CD4-positive, alpha-beta T cell (primary cell): ENCODE measurements around the gene SRSF7. TPM values are rescaled to one million over a fixed set of nuclear protein-coding genes. Genes with fewer than 3 reads are reported as not detected.

Source experiments
- ATAC-seq: fragments of 200-7000 bp; cut with Tn5 transposase; one replicate; pipeline ENCODE4 v1.10.0; 2022; ENCODE audit warnings: mild to moderate bottlenecking; ENCODE audit not compliant: poor library complexity
- CTCF ChIA-PET: fragments of 350-600 bp; sonication (Branson Sonifier 250); formaldehyde crosslinking; loops from one replicate; lab custom pipeline; 2021; ENCODE audit warnings: antibody characterized with exemption, inconsistent platforms; lab: Charles Lee
- POLR2A ChIA-PET: fragments of 350-600 bp; sonication (Branson Sonifier 250); formaldehyde crosslinking; loops from one replicate; lab custom pipeline; 2021; ENCODE audit warnings: antibody characterized with exemption, inconsistent platforms; lab: Charles Lee
- DNase-seq, 14 experiments: peaks; one replicate each; pipeline ENCODE4 v3.0.0-alpha.2; 2013 to 2020; ENCODE audit warnings: mixed read lengths in 2 of 14
- H3K27ac ChIP-seq, 2 donors: one replicate each; pipeline versions ENCODE4 v1.5.1 to v1.7.0; 2013; ENCODE audit warnings: low read length in 2 of 2, low read depth in 1 of 2, mild to moderate bottlenecking in 1 of 2
- H3K27me3 ChIP-seq, 2 experiments: 1 replicate in 1 of 2; 2 replicates in 1 of 2; pipeline versions ENCODE4 v1.6.1 to v1.7.0; 2013; ENCODE audit warnings: low read length in 2 of 2, control low read depth in 1 of 2, mild to moderate bottlenecking in 1 of 2, moderate library complexity in 1 of 2; ENCODE audit not compliant: insufficient read depth in 2 of 2, control insufficient read depth in 1 of 2
- H3K36me3 ChIP-seq: one replicate; pipeline ENCODE4 v1.6.1; 2013; ENCODE audit warnings: low read length, control low read depth; ENCODE audit not compliant: insufficient read depth
- H3K4me1 ChIP-seq: one replicate; pipeline ENCODE4 v1.6.1; 2013; ENCODE audit warnings: low read length, control low read depth; ENCODE audit not compliant: insufficient read depth
- H3K4me3 ChIP-seq: one replicate; pipeline ENCODE4 v1.5.1; 2013; ENCODE audit warnings: mild to moderate bottlenecking, low read length, moderate library complexity
- H3K9me3 ChIP-seq, 2 experiments: 1 replicate in 1 of 2; 2 replicates in 1 of 2; pipeline versions ENCODE4 v1.6.1 to v1.7.0; 2013; ENCODE audit warnings: low read length in 2 of 2, mild to moderate bottlenecking in 2 of 2, control low read depth in 1 of 2, moderate library complexity in 1 of 2; ENCODE audit not compliant: control insufficient read depth in 1 of 2, insufficient read depth in 1 of 2
- H3K27ac Mint-ChIP-seq: one replicate; pipeline ENCODE4 v1.8.0; 2020; ENCODE audit warnings: mixed read lengths
- H3K27me3 Mint-ChIP-seq: one replicate; pipeline ENCODE4 v1.8.0; 2021; ENCODE audit warnings: mixed read lengths
- H3K36me3 Mint-ChIP-seq: one replicate; pipeline ENCODE4 v1.8.0; 2021; ENCODE audit warnings: low read depth, mixed read lengths
- H3K4me1 Mint-ChIP-seq: one replicate; pipeline ENCODE4 v1.8.0; 2021; ENCODE audit warnings: low read depth, mixed read lengths
- H3K4me3 Mint-ChIP-seq: one replicate; pipeline ENCODE4 v1.8.0; 2020; ENCODE audit warnings: mild to moderate bottlenecking, mixed read lengths
- H3K9me3 Mint-ChIP-seq: one replicate; pipeline ENCODE4 v1.8.0; 2020; ENCODE audit warnings: mixed read lengths
- intact Hi-C, 2 experiments: fragments of 100-400 bp; cut with DNase I in 1 of 2; cut with micrococcal nuclease in 1 of 2; formaldehyde crosslinking; loops; one replicate each; pipeline versions ENCODE4 v1.15.1 to v1.9.0; 2023 to 2025; cut with DNase I, micrococcal nuclease
- total RNA-seq, 174 experiments: library from RNA in 2 of 174; stranded (reverse) in 2 of 174; gene quantifications; one replicate each; pipeline ENCODE4 v1.2.3 and lab custom pipeline; 2021 to 2026
- TF ChIP-seq, protein P1 (sequence below): fragments of 200-600 bp; IDR thresholded peaks from one replicate; pipeline ENCODE4 v1.8.0; 2022; ENCODE audit warnings: antibody characterized with exemption, mild to moderate bottlenecking

Gene SRSF7
- total RNA-seq, 2 experiments from 2014 or later: 550 to 557 TPM

DNA sequence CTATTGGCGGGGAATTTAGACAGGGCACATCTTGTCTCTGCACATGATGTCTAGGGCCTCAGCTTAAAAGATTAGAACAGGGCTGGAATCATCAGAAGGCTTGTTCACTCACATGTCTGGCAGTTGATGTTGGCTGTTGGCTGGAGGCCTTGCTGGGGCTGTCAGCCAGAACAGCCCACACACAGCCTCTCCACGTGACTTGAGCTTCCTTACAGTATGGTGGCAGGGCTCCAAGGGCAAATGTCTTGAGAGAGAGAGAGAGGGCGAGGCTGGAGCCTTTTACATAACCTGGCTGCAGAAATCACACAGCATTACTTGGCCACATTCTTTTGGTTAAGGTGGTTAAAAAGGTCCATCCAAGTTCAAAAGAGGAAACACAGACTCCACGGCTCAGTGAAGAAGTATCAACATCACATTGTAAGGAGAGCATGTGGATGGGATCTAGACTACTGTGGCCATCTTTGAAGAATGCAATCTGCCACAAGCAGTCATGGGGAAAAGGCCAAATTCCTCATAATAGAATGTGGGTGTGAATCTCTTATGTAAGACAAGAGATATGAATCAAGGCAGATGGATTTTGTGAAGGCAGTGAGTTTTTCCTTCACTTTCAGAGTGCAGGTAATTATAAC, 30.4 kb downstream of the SRSF7 start:
- H3K4me3 Mint-ChIP-seq: no peak overlapping the region
- ATAC-seq: no peak
- H3K9me3 Mint-ChIP-seq: peaks cover 3% of the 10 kb centered on the region

DNA sequence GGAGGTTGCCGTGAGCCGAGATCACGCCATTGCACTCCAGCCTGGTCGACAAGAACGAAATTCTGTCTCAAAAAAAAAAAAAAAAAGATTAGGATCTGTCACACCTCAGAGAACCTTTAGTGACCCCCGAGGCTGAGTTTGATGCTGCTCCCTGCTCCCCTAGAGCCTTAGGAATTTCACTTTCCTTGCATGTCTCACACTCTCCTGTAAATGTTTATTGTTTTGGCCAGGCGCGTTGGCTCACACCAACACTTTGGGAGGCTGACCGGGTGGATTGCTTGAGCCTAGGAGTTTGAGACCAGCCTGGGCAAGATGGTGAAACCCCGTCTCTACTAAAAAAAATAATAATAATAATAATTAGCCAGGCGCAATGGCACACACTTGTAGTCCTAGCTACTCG, 31.5 kb downstream of the SRSF7 start:
- Mint-ChIP-seq H3K27me3 (no peaks in the 10 kb centered on the region), H3K4me1 (peaks cover 59% of the 10 kb centered on the region), H3K36me3 (peaks cover 45% of the 10 kb centered on the region), H3K27ac (no peak overlapping the region), H3K9me3 (peaks cover 3% of the 10 kb centered on the region), H3K4me3 (no peak overlapping the region)
- H3K4me1 ChIP-seq: peaks cover 36% of the 10 kb centered on the region
- no peak overlapping the region for H3K4me3 ChIP-seq
- TF ChIP-seq, protein P1, sequence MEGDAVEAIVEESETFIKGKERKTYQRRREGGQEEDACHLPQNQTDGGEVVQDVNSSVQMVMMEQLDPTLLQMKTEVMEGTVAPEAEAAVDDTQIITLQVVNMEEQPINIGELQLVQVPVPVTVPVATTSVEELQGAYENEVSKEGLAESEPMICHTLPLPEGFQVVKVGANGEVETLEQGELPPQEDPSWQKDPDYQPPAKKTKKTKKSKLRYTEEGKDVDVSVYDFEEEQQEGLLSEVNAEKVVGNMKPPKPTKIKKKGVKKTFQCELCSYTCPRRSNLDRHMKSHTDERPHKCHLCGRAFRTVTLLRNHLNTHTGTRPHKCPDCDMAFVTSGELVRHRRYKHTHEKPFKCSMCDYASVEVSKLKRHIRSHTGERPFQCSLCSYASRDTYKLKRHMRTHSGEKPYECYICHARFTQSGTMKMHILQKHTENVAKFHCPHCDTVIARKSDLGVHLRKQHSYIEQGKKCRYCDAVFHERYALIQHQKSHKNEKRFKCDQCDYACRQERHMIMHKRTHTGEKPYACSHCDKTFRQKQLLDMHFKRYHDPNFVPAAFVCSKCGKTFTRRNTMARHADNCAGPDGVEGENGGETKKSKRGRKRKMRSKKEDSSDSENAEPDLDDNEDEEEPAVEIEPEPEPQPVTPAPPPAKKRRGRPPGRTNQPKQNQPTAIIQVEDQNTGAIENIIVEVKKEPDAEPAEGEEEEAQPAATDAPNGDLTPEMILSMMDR: no peak
- no peak overlapping the region for H3K27ac ChIP-seq
- ATAC-seq: no peak
- H3K27me3 ChIP-seq: no peaks in the 10 kb centered on the region
- no peak for DNase-seq
- peaks cover 0 to 4% of the 10 kb centered on the region in 2 experiments for H3K9me3 ChIP-seq
- CTCF ChIA-PET: interaction anchor here (1.0 kb wide), 1 partner anchor 138 kb away, joined by 3 read pairs; no protein-coding TSS in a partner anchor
- peaks cover 19% of the 10 kb centered on the region for H3K36me3 ChIP-seq
- intact Hi-C loops: loop anchor here in 1 of 2 experiments (5.0 kb wide), 1 partner anchor 37 kb away; no protein-coding TSS in a partner anchor
- POLR2A ChIA-PET: no interaction called here

More for the DNA sequence above, 30.4 kb downstream of the SRSF7 start:
- Histone ChIP-seq H3K27ac (peak overlapping the region in 1 of 2 donors; percentile 7), H3K4me1 (peaks cover 37% of the 10 kb centered on the region), H3K27me3 (no peaks in the 10 kb centered on the region), H3K36me3 (peaks cover 14% of the 10 kb centered on the region), H3K4me3 (no peak overlapping the region), H3K9me3 (peaks cover 0 to 4% of the 10 kb centered on the region in 2 experiments)
- DNase-seq: no peak
- CTCF ChIA-PET: interaction anchor here (6.1 kb wide), 1 partner anchor 118 kb away, joined by 47 read pairs; the partner anchor contains the start of gene HNRNPLL
- peak overlapping the region; percentile 25 for H3K27ac Mint-ChIP-seq
- POLR2A ChIA-PET: interaction anchor here (3.0 kb wide), 1 partner anchor 30 kb away, joined by 9 read pairs; the partner anchor contains the start of gene SRSF7
- peaks cover 38% of the 10 kb centered on the region for H3K36me3 Mint-ChIP-seq
- peaks cover 53% of the 10 kb centered on the region for H3K4me1 Mint-ChIP-seq
- intact Hi-C loops: loop anchor here in 1 of 2 experiments (5.0 kb wide), 1 partner anchor 38 kb away; no protein-coding TSS in a partner anchor
- TF ChIP-seq, protein P1: no peak
- no peaks in the 10 kb centered on the region for H3K27me3 Mint-ChIP-seq

DNA sequence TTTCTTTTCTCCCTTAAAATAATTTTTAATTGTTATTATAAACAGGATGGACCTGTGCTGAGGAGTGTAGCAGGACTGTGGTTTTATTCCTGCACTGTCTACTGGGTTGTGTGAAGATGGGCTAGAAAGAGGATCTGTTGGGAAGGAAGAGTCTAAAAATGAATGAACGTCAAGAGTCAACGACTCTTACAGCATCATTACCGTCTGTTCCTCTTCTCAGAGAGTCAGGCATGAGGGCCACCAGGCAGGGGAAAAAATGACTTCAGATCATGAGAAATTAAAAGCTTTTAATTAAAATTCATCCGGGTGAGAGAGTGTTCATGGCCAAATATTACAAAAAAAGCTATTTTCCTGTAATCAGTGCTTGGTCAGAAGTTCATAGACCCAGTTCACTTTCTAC, 32.6 kb downstream of the SRSF7 start:
- DNase-seq: no peak
- Mint-ChIP-seq H3K36me3 (peaks cover 45% of the 10 kb centered on the region), H3K27me3 (no peaks in the 10 kb centered on the region), H3K27ac (no peak overlapping the region), H3K4me3 (no peak overlapping the region), H3K4me1 (peaks cover 58% of the 10 kb centered on the region), H3K9me3 (peaks cover 3% of the 10 kb centered on the region)
- Histone ChIP-seq H3K27ac (no peak overlapping the region), H3K4me1 (peaks cover 34% of the 10 kb centered on the region), H3K27me3 (no peaks in the 10 kb centered on the region), H3K9me3 (peaks cover 0 to 4% of the 10 kb centered on the region in 2 experiments), H3K4me3 (no peak overlapping the region), H3K36me3 (peaks cover 19% of the 10 kb centered on the region)
- intact Hi-C loops: no loop called here
- ChIA-PET POLR2A (interaction anchor here (0.6 to 1.7 kb wide), 2 partner anchors 33 to 66 kb away, joined by 3 to 4 read pairs; partner anchors contain the start of gene SRSF7), CTCF (interaction anchor here (1.0 kb wide), 1 partner anchor 137 kb away, joined by 3 read pairs; no protein-coding TSS in a partner anchor)
- ATAC-seq: no peak
- TF ChIP-seq, protein P1: no peak
